IPS-15b (cell line): ENCODE results near the gene EIPR1.

Source experiments
- H3K27me3 ChIP-seq: one replicate; pipeline ENCODE4 v1.6.1; 2013; ENCODE audit warnings: low read length; ENCODE audit not compliant: control insufficient read depth, insufficient read depth
- H3K36me3 ChIP-seq: one replicate; pipeline ENCODE4 v1.6.1; 2013; ENCODE audit warnings: low read length; ENCODE audit not compliant: control insufficient read depth, insufficient read depth
- H3K4me1 ChIP-seq: one replicate; pipeline ENCODE4 v1.6.1; 2013; ENCODE audit warnings: mild to moderate bottlenecking, low read length; ENCODE audit not compliant: control insufficient read depth, insufficient read depth
- H3K4me3 ChIP-seq: one replicate; pipeline ENCODE4 v1.5.1; 2013; ENCODE audit warnings: low read depth, low read length
- H3K9ac ChIP-seq: one replicate; pipeline ENCODE4 v1.6.1; 2013; ENCODE audit warnings: low read depth, mild to moderate bottlenecking, low read length
- H3K9me3 ChIP-seq: one replicate; pipeline ENCODE4 v1.6.1; 2013; ENCODE audit warnings: mild to moderate bottlenecking, low read length; ENCODE audit not compliant: control insufficient read depth, insufficient read depth

The EIPR1 gene

DNA sequence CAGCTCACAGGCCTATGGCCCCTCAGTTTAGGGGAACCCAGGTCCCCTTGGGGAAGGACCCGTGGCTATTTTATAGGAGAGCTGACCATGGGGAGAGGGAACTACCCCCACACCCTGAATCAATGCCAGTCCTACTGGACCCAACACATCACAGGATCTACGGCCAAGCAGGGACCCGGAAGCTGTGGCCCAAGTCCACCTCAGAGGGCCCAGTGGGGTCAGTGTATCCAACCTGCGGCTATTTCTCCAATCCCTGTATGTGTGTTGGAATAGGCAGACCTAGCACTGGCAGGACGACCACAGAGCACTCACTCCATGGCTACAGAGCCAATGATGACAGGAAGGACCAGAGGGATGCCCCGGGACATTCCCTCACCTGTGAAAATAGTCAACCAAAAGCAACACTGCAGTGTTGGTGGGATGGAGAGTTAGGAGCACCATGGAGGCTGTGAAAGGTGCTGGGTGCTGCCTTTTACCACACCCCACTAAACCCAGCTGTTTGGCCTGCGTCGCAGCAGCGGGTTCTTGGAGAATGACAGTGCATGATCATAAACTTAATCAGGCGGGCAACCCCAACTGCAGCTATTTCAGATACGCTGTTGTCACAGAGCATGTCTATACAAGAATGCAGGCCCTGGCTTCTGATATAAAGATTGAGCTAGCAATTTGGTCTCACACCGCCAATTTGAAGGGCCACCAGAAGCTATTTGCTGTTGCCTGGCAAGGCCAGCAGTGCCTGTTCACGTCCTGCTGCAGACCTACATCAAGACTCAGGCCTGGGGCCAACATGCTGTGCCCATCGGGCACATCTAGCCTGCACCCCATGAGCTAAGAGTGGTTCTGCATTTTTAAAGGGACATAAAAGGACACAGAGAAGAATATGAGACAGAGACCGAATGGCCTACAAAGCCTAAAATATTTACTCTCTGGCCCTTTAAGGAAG, 110.4 kb downstream of the EIPR1 start:
- Histone ChIP-seq H3K4me1 (peaks cover 11% of the 10 kb centered on the region), H3K27me3 (no peaks in the 10 kb centered on the region), H3K4me3 (no peak overlapping the region), H3K9me3 (no peaks in the 10 kb centered on the region), H3K36me3 (no peaks in the 10 kb centered on the region), H3K9ac (no peak overlapping the region)

DNA sequence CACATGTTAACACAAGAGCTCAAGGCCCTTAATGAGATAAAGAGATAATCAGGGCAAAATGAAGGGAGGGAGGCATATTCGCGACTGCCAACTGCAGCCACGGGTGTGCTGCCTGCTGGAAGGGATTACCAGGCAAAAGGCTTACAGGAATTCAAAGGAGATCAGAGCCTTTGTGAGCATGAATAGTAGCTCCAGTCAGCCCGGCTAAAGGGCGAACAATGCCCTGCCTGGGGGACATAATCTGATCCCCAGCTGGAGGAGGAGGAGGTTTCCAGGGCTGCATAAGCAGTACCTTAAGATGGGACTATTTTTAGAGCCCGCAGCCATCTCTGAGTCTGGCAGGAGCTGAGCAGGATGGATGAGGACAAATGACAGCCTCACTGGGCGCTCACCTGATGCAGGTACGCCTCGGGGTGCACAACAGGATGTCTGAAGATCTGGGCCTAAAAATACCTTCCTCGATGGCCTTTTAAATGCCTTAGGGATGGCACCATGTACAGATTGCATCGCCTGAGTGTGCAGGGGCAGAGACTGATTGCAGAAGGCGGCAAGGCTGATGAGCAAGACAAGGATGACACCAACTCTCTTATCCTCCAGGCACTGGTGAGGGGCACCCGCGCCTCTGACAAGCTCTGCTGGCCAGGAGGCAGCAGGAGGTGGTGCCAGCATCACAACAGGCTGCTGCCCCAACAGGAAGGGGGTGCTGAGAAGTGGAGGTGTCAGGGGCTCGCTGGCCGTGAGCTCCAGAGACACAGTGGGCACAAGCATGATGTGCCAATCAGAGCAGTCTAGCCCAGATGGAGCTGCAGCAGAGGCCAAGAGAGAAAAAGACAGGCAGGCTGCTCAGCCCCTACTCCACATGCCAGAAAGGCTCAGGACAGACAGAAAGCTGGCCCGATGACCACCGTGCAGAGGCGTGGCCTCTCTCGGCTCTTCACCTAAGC, 111.4 kb downstream of the EIPR1 start:
- H3K4me1 ChIP-seq: peaks cover 11% of the 10 kb centered on the region
- no peaks in the 10 kb centered on the region for H3K9me3 ChIP-seq
- no peak overlapping the region for H3K4me3 ChIP-seq
- H3K27me3 ChIP-seq: no peaks in the 10 kb centered on the region
- no peak overlapping the region for H3K9ac ChIP-seq
- H3K36me3 ChIP-seq: no peaks in the 10 kb centered on the region

DNA sequence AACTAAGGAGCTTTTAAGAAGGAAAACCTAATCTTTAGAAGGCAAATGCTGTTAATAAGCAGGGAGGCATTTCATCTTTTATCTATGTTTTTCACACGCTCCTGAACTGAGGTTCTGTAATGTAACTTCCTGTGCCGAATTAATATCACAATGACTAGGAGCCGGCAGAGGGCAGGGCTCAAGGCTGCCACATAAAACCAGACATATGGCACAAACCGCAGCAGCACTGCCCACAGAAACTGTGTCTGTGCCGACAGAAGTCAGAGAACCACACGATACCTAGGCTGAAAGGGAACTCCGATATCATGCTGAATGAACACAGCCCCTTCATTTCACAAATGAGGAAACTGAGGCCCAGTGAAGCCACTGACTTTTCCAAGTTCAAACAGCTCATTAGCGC, 112.1 kb downstream of the EIPR1 start:
- no peak overlapping the region for H3K4me3 ChIP-seq
- H3K36me3 ChIP-seq: no peaks in the 10 kb centered on the region
- no peaks in the 10 kb centered on the region for H3K27me3 ChIP-seq

DNA sequence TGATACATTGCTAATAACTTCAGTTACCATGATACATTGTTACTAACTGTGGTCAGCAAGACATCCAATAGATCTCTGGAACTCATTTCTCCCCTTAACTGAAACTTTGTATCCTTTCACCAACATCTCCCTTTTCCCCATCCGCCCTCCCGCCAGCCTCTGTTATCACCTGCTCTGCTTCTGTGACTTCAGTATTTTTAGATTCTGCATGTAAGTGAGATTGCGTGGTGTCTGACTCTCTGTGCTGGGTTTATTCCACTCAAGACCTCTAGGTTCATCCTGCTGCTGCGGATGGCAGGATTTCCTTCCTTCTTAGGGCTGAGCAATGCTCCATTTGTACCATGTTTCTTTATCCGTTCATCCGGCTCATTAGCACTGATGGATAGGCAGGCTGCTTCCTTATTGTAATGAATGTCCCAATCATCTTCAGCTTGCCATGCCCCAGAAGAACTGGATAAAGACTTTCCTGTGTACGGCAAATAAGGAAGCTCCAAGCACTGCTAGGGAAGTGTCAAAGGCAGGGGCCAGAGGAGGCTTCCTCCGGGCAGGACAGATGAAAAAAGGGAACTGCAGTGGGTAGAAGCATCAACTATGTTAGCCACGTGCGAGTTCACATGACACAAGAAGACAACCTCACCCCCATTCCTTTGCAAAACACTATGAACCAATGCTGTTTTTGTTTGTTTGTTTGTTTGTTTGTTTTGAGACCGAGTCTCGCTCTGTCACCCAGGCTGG, 113.4 kb downstream of the EIPR1 start:
- H3K9me3 ChIP-seq: no peaks in the 10 kb centered on the region
- no peak overlapping the region for H3K4me3 ChIP-seq
- H3K36me3 ChIP-seq: no peaks in the 10 kb centered on the region
- no peaks in the 10 kb centered on the region for H3K27me3 ChIP-seq
- H3K4me1 ChIP-seq: peaks cover 11% of the 10 kb centered on the region
- H3K9ac ChIP-seq: no peak overlapping the region

More for the DNA sequence above, 112.1 kb downstream of the EIPR1 start:
- Histone ChIP-seq H3K9ac (peak overlapping the region; percentile 3), H3K4me1 (peaks cover 11% of the 10 kb centered on the region), H3K9me3 (no peaks in the 10 kb centered on the region)

DNA sequence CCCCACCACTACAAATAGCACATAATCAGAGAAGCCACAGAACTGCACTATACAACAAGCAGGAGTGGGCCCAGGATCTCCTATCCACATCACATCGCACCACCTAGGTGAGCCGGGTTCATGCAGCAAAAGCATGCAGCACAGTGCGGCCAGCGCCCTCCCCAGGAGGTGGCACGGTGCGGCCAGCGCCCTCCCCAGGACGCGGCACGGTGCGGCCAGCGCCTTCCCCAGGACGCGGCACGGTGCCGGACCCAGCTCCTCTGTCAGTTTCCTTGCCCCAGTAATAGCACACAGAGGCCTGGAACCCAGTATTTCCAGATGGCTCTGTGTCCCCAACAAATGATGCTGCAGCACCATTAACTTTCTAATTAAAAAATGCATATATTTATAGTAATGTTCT, 114.1 kb downstream of the EIPR1 start:
- H3K9me3 ChIP-seq: no peaks in the 10 kb centered on the region

DNA sequence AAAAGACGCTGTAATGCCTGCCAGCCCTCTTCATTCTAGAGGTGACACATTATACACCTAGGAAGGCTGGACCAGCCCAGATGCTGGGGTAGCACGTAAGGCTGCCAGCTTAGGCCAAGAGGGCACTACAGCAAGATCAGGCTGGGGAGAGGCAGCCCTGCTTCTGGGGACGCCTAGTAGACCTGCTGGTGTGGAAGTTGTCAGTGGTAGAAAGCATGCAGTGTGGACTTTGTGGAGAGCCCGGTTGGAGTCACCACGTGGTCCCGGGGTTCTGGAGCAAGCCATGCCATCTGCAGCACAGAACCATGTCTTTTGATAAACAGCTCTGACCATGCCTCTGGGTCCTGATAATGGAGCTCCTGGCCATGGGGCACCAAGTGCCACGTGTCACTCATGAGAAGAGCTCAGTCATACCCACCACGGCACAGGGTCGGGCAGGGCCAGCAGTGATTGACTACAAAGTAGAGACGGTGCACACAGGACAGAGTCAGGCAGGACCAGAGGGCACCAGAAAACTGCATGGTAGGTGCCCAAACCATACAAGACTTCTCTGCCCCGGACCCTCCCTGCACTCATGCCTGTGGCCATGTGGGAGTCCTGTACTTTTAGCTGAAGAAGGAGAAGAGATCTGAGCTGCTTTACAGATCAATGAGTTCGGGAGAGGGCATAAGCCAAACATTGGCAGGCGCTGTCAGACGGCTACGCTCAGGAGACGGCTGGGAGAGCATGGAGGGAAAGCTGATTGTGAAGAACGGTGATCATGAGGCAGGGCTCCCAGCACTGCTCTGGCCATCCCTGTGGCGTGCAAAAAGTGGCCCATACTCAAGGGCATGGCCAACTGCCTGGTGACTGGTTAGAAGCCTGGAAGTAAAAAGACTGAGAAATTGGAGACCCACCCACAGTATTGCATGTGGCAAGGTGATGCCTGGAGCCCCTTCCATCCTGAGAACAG, 114.9 kb downstream of the EIPR1 start:
- Histone ChIP-seq H3K4me3 (no peak overlapping the region), H3K36me3 (no peaks in the 10 kb centered on the region), H3K4me1 (peaks cover 11% of the 10 kb centered on the region), H3K9me3 (no peaks in the 10 kb centered on the region), H3K27me3 (no peaks in the 10 kb centered on the region), H3K9ac (no peak overlapping the region)

More for the DNA sequence above, 114.1 kb downstream of the EIPR1 start:
- H3K4me3 ChIP-seq: no peak overlapping the region
- H3K27me3 ChIP-seq: no peaks in the 10 kb centered on the region
- no peak overlapping the region for H3K9ac ChIP-seq
- H3K36me3 ChIP-seq: no peaks in the 10 kb centered on the region
- peaks cover 11% of the 10 kb centered on the region for H3K4me1 ChIP-seq

DNA sequence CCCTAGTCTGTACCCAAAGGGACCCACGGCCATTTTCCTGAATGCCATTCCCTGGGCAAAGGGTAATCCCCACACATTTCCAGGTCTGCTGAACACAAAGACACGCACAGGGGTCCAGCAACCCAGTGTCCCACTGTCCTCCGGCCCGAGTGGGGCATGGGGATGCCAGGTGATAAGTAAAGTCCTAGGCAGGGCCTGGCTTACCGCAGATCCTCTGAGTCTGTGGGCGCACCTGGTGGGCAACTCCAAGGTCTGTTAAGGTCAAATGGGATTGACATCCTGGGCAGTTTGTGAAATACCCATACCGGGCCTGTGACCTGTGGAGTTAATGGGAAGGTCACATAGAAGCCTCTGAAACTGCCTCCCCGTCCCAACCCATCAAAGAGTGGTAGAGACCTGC, 116.1 kb downstream of the EIPR1 start:
- Histone ChIP-seq H3K9ac (no peak overlapping the region), H3K4me1 (peaks cover 7% of the 10 kb centered on the region), H3K27me3 (no peaks in the 10 kb centered on the region), H3K4me3 (no peak overlapping the region), H3K9me3 (no peaks in the 10 kb centered on the region), H3K36me3 (no peaks in the 10 kb centered on the region)

DNA sequence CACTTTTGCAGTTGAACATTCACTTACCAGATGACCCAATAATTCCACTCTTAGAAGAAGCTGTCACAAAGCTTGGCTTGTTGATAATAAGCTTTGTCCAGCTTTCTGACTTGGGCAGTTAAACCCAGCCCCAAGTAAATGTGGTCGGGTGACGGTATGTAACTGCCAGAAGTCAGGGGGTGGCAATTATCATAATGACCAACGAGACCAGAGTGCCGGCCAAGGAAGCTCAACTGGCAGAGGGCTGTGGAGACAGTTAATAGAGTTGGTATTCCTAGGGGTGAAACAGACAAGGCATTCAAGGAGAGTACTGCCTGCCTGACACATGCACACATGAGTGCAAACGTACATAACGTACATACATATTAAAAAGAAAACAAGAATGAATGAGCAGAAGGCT, 116.7 kb downstream of the EIPR1 start:
- H3K9ac ChIP-seq: no peak overlapping the region
- H3K9me3 ChIP-seq: no peaks in the 10 kb centered on the region
- H3K4me3 ChIP-seq: no peak overlapping the region
- H3K27me3 ChIP-seq: no peaks in the 10 kb centered on the region
- H3K4me1 ChIP-seq: peaks cover 4% of the 10 kb centered on the region
- H3K36me3 ChIP-seq: no peaks in the 10 kb centered on the region

DNA sequence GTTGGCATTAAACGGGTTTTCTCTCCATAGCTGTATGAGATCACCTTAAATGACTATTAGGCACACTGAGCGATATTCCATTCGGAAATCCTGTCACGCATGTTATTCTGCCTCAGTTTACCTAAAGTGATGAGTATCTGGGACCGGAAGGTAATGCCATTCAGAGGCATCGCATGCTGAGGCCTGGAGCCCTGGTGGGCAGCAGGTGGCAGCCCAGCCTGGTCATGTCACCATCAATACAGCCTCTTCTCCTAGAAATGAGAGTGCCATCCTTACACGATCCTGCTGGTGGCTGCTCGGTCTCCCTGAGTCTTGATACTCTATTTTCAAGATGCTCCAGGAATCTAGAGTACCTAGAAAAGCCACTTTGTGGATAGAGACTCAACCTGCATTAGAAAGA, 119.8 kb downstream of the EIPR1 start:
- Histone ChIP-seq H3K4me1 (no peaks in the 10 kb centered on the region), H3K4me3 (no peak overlapping the region)

DNA sequence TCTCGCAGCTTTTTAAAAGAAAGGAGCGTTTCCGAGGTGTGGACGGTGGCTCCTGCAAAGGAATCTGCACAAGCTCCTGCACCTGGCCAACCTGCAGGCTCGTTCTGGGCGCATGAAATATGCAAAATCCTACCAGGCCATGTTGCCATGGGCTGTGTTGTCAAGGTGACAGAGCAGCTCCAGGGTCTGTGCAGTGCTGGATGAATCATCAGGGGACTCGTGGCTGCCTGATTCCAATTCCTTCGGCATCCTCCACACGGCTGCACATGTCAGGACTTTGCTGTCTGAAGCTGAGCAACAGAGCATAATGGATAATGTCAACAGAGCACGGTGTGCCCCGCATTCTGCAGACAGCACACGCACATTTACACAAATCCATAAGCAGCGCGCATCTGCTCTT, 120.5 kb downstream of the EIPR1 start:
- Histone ChIP-seq H3K4me3 (no peak overlapping the region), H3K9ac (no peak overlapping the region), H3K27me3 (no peaks in the 10 kb centered on the region), H3K36me3 (no peaks in the 10 kb centered on the region), H3K4me1 (no peaks in the 10 kb centered on the region), H3K9me3 (no peaks in the 10 kb centered on the region)

More for the DNA sequence above, 119.8 kb downstream of the EIPR1 start:
- H3K27me3 ChIP-seq: no peaks in the 10 kb centered on the region
- H3K9ac ChIP-seq: no peak overlapping the region
- H3K36me3 ChIP-seq: no peaks in the 10 kb centered on the region
- H3K9me3 ChIP-seq: no peaks in the 10 kb centered on the region
